T-helper 2 cell treated with Interferon-gamma antibody and Interleukin-4, amounts not matched to agents 100 ng/mL and 5 ng/mL, for 36 hours (primary cell): ENCODE measurements around the gene RAI14. TPM values are rescaled to one million over a fixed set of nuclear protein-coding genes. Genes with fewer than 3 reads are reported as not detected.

Experiments used
- total RNA-seq: library from RNA; stranded (reverse); gene quantifications from 2 replicates; pipeline ENCODE4 v1.2.3, GENCODE V29; 2022

Gene RAI14
- total RNA-seq, 1 donor from 2014 or later = 1.2 TPM

Other genes starting within 250 kb of the RAI14 start
- not detected in 2 replicates for gene TTC23L, start 182.8 kb downstream of the RAI14 start, total RNA-seq